HepG2 (cell line): Measurements from ENCODE around the gene MOCS1. TPM values are rescaled to one million over a fixed set of nuclear protein-coding genes. Genes with fewer than 3 reads are reported as not detected.
A peak's percentile ranks its signal among the peaks of the same experiment; 100 is the strongest.

ENCODE experiments used
- ARID2 ChIP-seq: sonication (generic); formaldehyde crosslinking; IDR thresholded peaks from 2 replicates; pipeline ENCODE4 v1.8.1; 2022; ENCODE audit warnings: mild to moderate bottlenecking, missing genetic modification reagents, borderline replicate concordance
- BORCS8-MEF2B ChIP-seq: sonication (generic); formaldehyde crosslinking; IDR thresholded peaks from 2 replicates; pipeline ENCODE4 v1.8.0; 2022; ENCODE audit warnings: mild to moderate bottlenecking, missing genetic modification reagents
- CHD4 ChIP-seq: fragments of 200-600 bp; sonication (generic); IDR thresholded peaks from 2 replicates; pipeline ENCODE4 v1.7.0; 2017; ENCODE audit warnings: mild to moderate bottlenecking, low read length, borderline replicate concordance
- EHMT2 ChIP-seq: fragments of 200-600 bp; sonication (generic); IDR thresholded peaks from 2 replicates; pipeline ENCODE4 v1.7.0; 2017; ENCODE audit warnings: antibody characterized with exemption, low read depth, low read length, borderline replicate concordance
- GATAD2A ChIP-seq: IDR thresholded peaks from 2 replicates; pipeline ENCODE4 v1.6.1; 2016
- HNF4A ChIP-seq: sonication (generic); formaldehyde crosslinking; IDR thresholded peaks from 2 replicates; pipeline ENCODE4 v1.4.0; 2020; ENCODE audit warnings: missing genetic modification reagents
- IRF1 ChIP-seq: sonication (generic); formaldehyde crosslinking; IDR thresholded peaks from 2 replicates; pipeline ENCODE4 v1.4.0; 2020; ENCODE audit warnings: low read depth, mild to moderate bottlenecking, missing genetic modification reagents
- KDM4B ChIP-seq: sonication (generic); formaldehyde crosslinking; IDR thresholded peaks from 2 replicates; pipeline ENCODE4 v1.4.0; 2020; ENCODE audit warnings: missing genetic modification reagents
- NR2F1 ChIP-seq, 2 experiments: fragments of 450-650 bp in 1 of 2; formaldehyde crosslinking in 1 of 2; IDR thresholded peaks; 2 replicates each; pipeline versions ENCODE4 v1.5.0 to v1.6.1; 2016 to 2020; ENCODE audit warnings: mild to moderate bottlenecking in 1 of 2, missing compliant biosample characterization in 1 of 2, missing genetic modification reagents in 1 of 2, moderate library complexity in 1 of 2
- SRSF9 ChIP-seq: fragments of 200-400 bp; formaldehyde crosslinking; IDR thresholded peaks from 2 replicates; pipeline ENCODE4 v1.6.1; 2018; ENCODE audit warnings: borderline replicate concordance, mild to moderate bottlenecking, low read depth, low read length; ENCODE audit not compliant: insufficient read depth, poor library complexity, severe bottlenecking
- SSRP1 ChIP-seq: IDR thresholded peaks from 2 replicates; pipeline ENCODE4 v1.6.1; 2016; ENCODE audit warnings: control low read depth
- TFDP2 ChIP-seq: sonication (generic); formaldehyde crosslinking; IDR thresholded peaks from 2 replicates; pipeline ENCODE4 v1.4.0; 2020; ENCODE audit warnings: missing genetic modification reagents
- THAP11 ChIP-seq: IDR thresholded peaks from 2 replicates; pipeline ENCODE4 v1.6.1; 2016; ENCODE audit warnings: missing biosample characterization, missing genetic modification reagents
- THAP9 ChIP-seq: sonication (generic); formaldehyde crosslinking; IDR thresholded peaks from 2 replicates; pipeline ENCODE4; 2020; ENCODE audit warnings: missing genetic modification reagents, mild to moderate bottlenecking, borderline replicate concordance
- TOE1 ChIP-seq: sonication (generic); formaldehyde crosslinking; IDR thresholded peaks from 2 replicates; pipeline ENCODE4 v1.4.0; 2020; ENCODE audit warnings: mild to moderate bottlenecking, missing genetic modification reagents
- UBTF ChIP-seq: sonication (generic); formaldehyde crosslinking; IDR thresholded peaks from 2 replicates; pipeline ENCODE4 v1.4.0; 2020; ENCODE audit warnings: mild to moderate bottlenecking, missing genetic modification reagents
- XRCC5 ChIP-seq: fragments of 200-400 bp; formaldehyde crosslinking; optimal IDR thresholded peaks from 2 replicates; pipeline ENCODE3; 2017; ENCODE audit warnings: mild to moderate bottlenecking, low read length
- ZBTB21 ChIP-seq: sonication (generic); formaldehyde crosslinking; IDR thresholded peaks from 2 replicates; pipeline ENCODE4 v1.4.0; 2020; ENCODE audit warnings: missing genetic modification reagents
- ZMYM4 ChIP-seq: sonication (generic); formaldehyde crosslinking; IDR thresholded peaks from 2 replicates; pipeline ENCODE4 v1.8.1; 2023; ENCODE audit warnings: mild to moderate bottlenecking, missing genetic modification reagents
- ZNF317 ChIP-seq: sonication (generic); formaldehyde crosslinking; IDR thresholded peaks from 2 replicates; pipeline ENCODE4 v1.5.0; 2020; ENCODE audit warnings: mild to moderate bottlenecking, missing genetic modification reagents
- ZNF501 ChIP-seq: sonication (generic); formaldehyde crosslinking; IDR thresholded peaks from 2 replicates; pipeline ENCODE4 v1.5.1; 2020; ENCODE audit warnings: mild to moderate bottlenecking, moderate library complexity, missing genetic modification reagents
- ZNF547 ChIP-seq: sonication (generic); formaldehyde crosslinking; IDR thresholded peaks from 2 replicates; pipeline ENCODE4 v1.5.1; 2020; ENCODE audit warnings: mild to moderate bottlenecking, missing genetic modification reagents
- ZNF652 ChIP-seq: IDR thresholded peaks from 2 replicates; pipeline ENCODE4 v1.6.1; 2016; ENCODE audit warnings: low read depth, borderline replicate concordance
- ZNF772 ChIP-seq: sonication (generic); formaldehyde crosslinking; IDR thresholded peaks from 2 replicates; pipeline ENCODE4 v1.5.0; 2020; ENCODE audit warnings: mild to moderate bottlenecking, missing genetic modification reagents
- polyA plus RNA-seq, 8 experiments: library from polyadenylated mRNA; depleted of rRNA in 3 of 8; stranded (reverse) in 7 of 8; unstranded in 1 of 8; fragments of >200 nt; fragmentation: Illumina TruSeq in 4 of 8; extraction: Trizol in 4 of 8; gene quantifications; 2 replicates each; pipeline versions ENCODE4 v1.2.1 to v1.2.3, GENCODE V29; 2011 to 2016; ENCODE audit warnings: low read depth in 4 of 8, missing spikeins in 1 of 8, mixed read lengths in 1 of 8; ENCODE audit not compliant: insufficient read depth in 1 of 8
- total RNA-seq, 5 experiments: library from RNA; depleted of rRNA; stranded (reverse); fragments of >200 nt; fragmentation: Illumina TruSeq; extraction: Trizol; gene quantifications; 2 replicates each; pipeline ENCODE4 v1.2.3, GENCODE V29; 2016; ENCODE audit warnings: low read depth in 1 of 5

Gene MOCS1
- total and polyA plus RNA-seq, 2 of the 13 experiments (the other 11 are each of a cell fraction or from before 2014, with no cell fraction given): 5.3 to 11.7 TPM

- TF ChIP-seq UBTF (CRISPR knock-in tag): peak; percentile 79
- TF ChIP-seq SSRP1 (CRISPR knock-in tag): no peak
- TF ChIP-seq XRCC5: peak; percentile 84
- TF ChIP-seq TFDP2 (CRISPR knock-in tag): peak; percentile 91
- no peak for TF ChIP-seq ZBTB21
- peak; percentile 65 for TF ChIP-seq GATAD2A (CRISPR knock-in tag)
- TF ChIP-seq NR2F1 (CRISPR knock-in tag; IDR thresholded peaks at IDR 0.05): peak; percentile 95 to 96
- no peak for TF ChIP-seq EHMT2
- no peak for TF ChIP-seq TOE1
- TF ChIP-seq SRSF9: no peak
- TF ChIP-seq ZNF772 (CRISPR knock-in tag): no peak
- TF ChIP-seq ARID2 (CRISPR knock-in tag): no peak
- 0 out of 2 replicates have a peak, but pooled peaks have one; percentile 38 for TF ChIP-seq ZNF501 (CRISPR knock-in tag)
- peak; percentile 15; the same call in 1 of the 2 replicates for TF ChIP-seq HNF4A (CRISPR knock-in tag)
- TF ChIP-seq ZNF317 (CRISPR knock-in tag): 0 out of 2 replicates have a peak, but pooled peaks have one; percentile 42
- no peak for TF ChIP-seq THAP9 (CRISPR knock-in tag)
- TF ChIP-seq BORCS8-MEF2B: 0 out of 2 replicates have a peak, but pooled peaks have one; percentile 19
- peak; percentile 34; the same call in 1 of the 2 replicates for TF ChIP-seq ZNF547
- 0 out of 2 replicates have a peak, but pooled peaks have one; percentile 31 for TF ChIP-seq KDM4B (CRISPR knock-in tag)
- peak; percentile 54 for TF ChIP-seq THAP11 (CRISPR knock-in tag)
- TF ChIP-seq IRF1 (CRISPR knock-in tag): no peak
- TF ChIP-seq CHD4: no peak
- TF ChIP-seq ZMYM4 (CRISPR knock-in tag): no peak
- TF ChIP-seq ZNF652 (CRISPR knock-in tag): no peak
These were observed 46.4 kb downstream of the MOCS1 start (continued) for GRCh38 chr6:39887692-39888450.
